ENCODE results near the gene ATG13.

ATG13 gene

GRCh38 chr11:46588915-46589314, 28.4 kb upstream of the ATG13 start:
- DNase-seq (ENCODE audit: extremely low read depth, low read depth), result no peak
- TF ChIP-seq CTCF (IDR thresholded peaks at IDR 0.05; ENCODE audit: low read depth, low read length), result no peak

GRCh38 chr11:46590740-46591605, 26.4 kb upstream of the ATG13 start:
- DNase-seq (ENCODE audit: extremely low read depth, low read depth), result no peak
- no peak for TF ChIP-seq CTCF (IDR thresholded peaks at IDR 0.05; ENCODE audit: low read depth, low read length)

- no peak for TF ChIP-seq CTCF (IDR thresholded peaks at IDR 0.05; ENCODE audit: low read depth, low read length)
- peak; percentile 80 for DNase-seq (ENCODE audit: extremely low read depth, low read depth)
Measured at GRCh38 chr11:46593550-46594373, 23.6 kb upstream of the ATG13 start, which contains the start of gene AMBRA1. TSS of gene AMBRA1 (minus strand) at chr11:46594023. CDS start at chr11:46548380, 45,643 bp downstream.

- no peak for DNase-seq (ENCODE audit: extremely low read depth, low read depth)
- no peak for TF ChIP-seq CTCF (IDR thresholded peaks at IDR 0.05; ENCODE audit: low read depth, low read length)
Measured at GRCh38 chr11:46594374-46594700, 23.0 kb upstream of the ATG13 start.

- no peak for DNase-seq (ENCODE audit: extremely low read depth, low read depth)
- TF ChIP-seq CTCF (IDR thresholded peaks at IDR 0.05; ENCODE audit: low read depth, low read length), result no peak
Measured at GRCh38 chr11:46594785-46595184, 22.6 kb upstream of the ATG13 start.

- DNase-seq (ENCODE audit: extremely low read depth, low read depth), result no peak
- no peak for TF ChIP-seq CTCF (IDR thresholded peaks at IDR 0.05; ENCODE audit: low read depth, low read length)
Measured at GRCh38 chr11:46597155-46597554, 20.2 kb upstream of the ATG13 start.

Data from AG09319 (cell line).